Measurements from ENCODE around the gene RRBP1. TPM values are rescaled to one million over a fixed set of nuclear protein-coding genes. Genes with fewer than 3 reads are reported as not detected.

The RRBP1 gene
- total RNA-seq, 1 experiment from 2014 or later = 70.4 TPM

GRCh38 chr20:17580895-17581294, 101.1 kb downstream of the RRBP1 start:
- DNase-seq (ENCODE audit: low read depth) = peak; percentile 45
- in situ Hi-C loops (cut with HindIII; ENCODE audit: low pct_unique_long_range_greater_than_20kb, low sequenced_read_pairs) = no loop called here

GRCh38 chr20:17579369-17580039, 102.5 kb downstream of the RRBP1 start:
- no peak for DNase-seq (ENCODE audit: low read depth)
- in situ Hi-C loops (cut with HindIII; ENCODE audit: low pct_unique_long_range_greater_than_20kb, low sequenced_read_pairs) = no loop called here

- DNase-seq (ENCODE audit: low read depth) = no peak
- in situ Hi-C loops (cut with HindIII; ENCODE audit: low pct_unique_long_range_greater_than_20kb, low sequenced_read_pairs) = no loop called here
Measured at GRCh38 chr20:17576215-17576614, 105.8 kb downstream of the RRBP1 start.

- in situ Hi-C loops (cut with HindIII; ENCODE audit: low pct_unique_long_range_greater_than_20kb, low sequenced_read_pairs) = no loop called here
- DNase-seq (ENCODE audit: low read depth) = no peak
Measured at GRCh38 chr20:17573463-17573862, 108.6 kb downstream of the RRBP1 start.

GRCh38 chr20:17572034-17572638, 109.9 kb downstream of the RRBP1 start:
- in situ Hi-C loops (cut with HindIII; ENCODE audit: low pct_unique_long_range_greater_than_20kb, low sequenced_read_pairs) = no loop called here
- peak; percentile 66 for DNase-seq (ENCODE audit: low read depth)

- in situ Hi-C loops (cut with HindIII; ENCODE audit: low pct_unique_long_range_greater_than_20kb, low sequenced_read_pairs) = no loop called here
Measured at GRCh38 chr20:17571153-17571527, 110.9 kb downstream of the RRBP1 start.

GRCh38 chr20:17570347-17571152, 111.5 kb downstream of the RRBP1 start:
- peak; percentile 68 for DNase-seq (ENCODE audit: low read depth)
- in situ Hi-C loops (cut with HindIII; ENCODE audit: low pct_unique_long_range_greater_than_20kb, low sequenced_read_pairs) = no loop called here

More at GRCh38 chr20:17571153-17571527, 110.9 kb downstream of the RRBP1 start:
- no peak for DNase-seq (ENCODE audit: low read depth)

GRCh38 chr20:17569616-17570346, 112.3 kb downstream of the RRBP1 start, which contains the start of gene DSTN:
TSS of gene DSTN (plus strand) at chr20:17570075. CDS start at chr20:17570209, 134 bp downstream.
- in situ Hi-C loops (cut with HindIII; ENCODE audit: low pct_unique_long_range_greater_than_20kb, low sequenced_read_pairs) = no loop called here

GRCh38 chr20:17568972-17569521, 113.0 kb downstream of the RRBP1 start:
- in situ Hi-C loops (cut with HindIII; ENCODE audit: low pct_unique_long_range_greater_than_20kb, low sequenced_read_pairs) = no loop called here
- DNase-seq (ENCODE audit: low read depth) = peak; percentile 99

More at GRCh38 chr20:17569616-17570346, 112.3 kb downstream of the RRBP1 start, which contains the start of gene DSTN:
- DNase-seq (ENCODE audit: low read depth) = peak; percentile 99

GRCh38 chr20:17568045-17568788, 113.8 kb downstream of the RRBP1 start:
- DNase-seq (ENCODE audit: low read depth) = no peak
- in situ Hi-C loops (cut with HindIII; ENCODE audit: low pct_unique_long_range_greater_than_20kb, low sequenced_read_pairs) = no loop called here

- no peak for DNase-seq (ENCODE audit: low read depth)
- in situ Hi-C loops (cut with HindIII; ENCODE audit: low pct_unique_long_range_greater_than_20kb, low sequenced_read_pairs) = no loop called here
Measured at GRCh38 chr20:17566345-17566744, 115.7 kb downstream of the RRBP1 start.

- in situ Hi-C loops (cut with HindIII; ENCODE audit: low pct_unique_long_range_greater_than_20kb, low sequenced_read_pairs) = no loop called here
- peak; percentile 81 for DNase-seq (ENCODE audit: low read depth)
Measured at GRCh38 chr20:17565169-17565845, 116.7 kb downstream of the RRBP1 start.

Other genes starting within 250 kb of the RRBP1 start
- gene BFSP1, start 150.9 kb downstream of the RRBP1 start, total RNA-seq (2014; rRNA removed; shearing (Covaris generic); ENCODE audit: low replicate concordance) = 26.7 and 37.0 TPM in 2 replicates
- 935 and 1,047 TPM in 2 replicates for gene DSTN, start 112.2 kb downstream of the RRBP1 start, total RNA-seq (2014; rRNA removed; shearing (Covaris generic); ENCODE audit: low replicate concordance)
- not detected in 2 replicates for gene BANF2, start 17.7 kb upstream of the RRBP1 start, total RNA-seq (2014; rRNA removed; shearing (Covaris generic); ENCODE audit: low replicate concordance)

All from Caki2 (cell line).